Gastroesophageal sphincter (tissue), 3 donors: Measurements from ENCODE around the gene ANKRD17.

Source experiments
- CTCF ChIP-seq, 4 experiments: fragments of 200-600 bp in 2 of 4; fragments of 450-650 bp in 2 of 4; sonication (generic) in 1 of 4; IDR thresholded peaks; one replicate each; pipeline ENCODE4 v1.5.1; 2017 to 2019; ENCODE audit warnings: antibody characterized with exemption in 4 of 4, mild to moderate bottlenecking in 2 of 4, moderate library complexity in 2 of 4
- EP300 ChIP-seq: sonication (generic); formaldehyde crosslinking; IDR thresholded peaks from one replicate; pipeline ENCODE4 v1.6.1; 2017; ENCODE audit warnings: antibody characterized with exemption, mild to moderate bottlenecking
- POLR2A ChIP-seq, 2 donors: fragments of 450-650 bp; IDR thresholded peaks; one replicate each; pipeline ENCODE4 v1.6.1; 2017; ENCODE audit warnings: antibody characterized with exemption in 2 of 2, mild to moderate bottlenecking in 2 of 2, moderate library complexity in 1 of 2
- POLR2AphosphoS5 ChIP-seq: sonication (generic); formaldehyde crosslinking; IDR thresholded peaks from one replicate; pipeline ENCODE4 v1.6.1; 2017; ENCODE audit warnings: antibody characterized with exemption

GRCh38 chr4:73139245-73139644 is 119.4 kb downstream of the ANKRD17 start:
- TF ChIP-seq CTCF (IDR thresholded peaks at IDR 0.05) (no peak), EP300 (no peak), POLR2A (IDR thresholded peaks at IDR 0.05) (no peak), POLR2AphosphoS5 (no peak)
